H9 (cell line): ENCODE measurements around the gene STEAP2. TPM values are rescaled to one million over a fixed set of nuclear protein-coding genes. Genes with fewer than 3 reads are reported as not detected.

ENCODE experiments used
- DNase-seq: peaks from one replicate; pipeline ENCODE4 v3.0.0-alpha.2; 2017
- H2AFZ ChIP-seq: one replicate; pipeline ENCODE4 v1.6.1; 2013; ENCODE audit warnings: mild to moderate bottlenecking, low read length, control low read depth, moderate library complexity
- H2AK5ac ChIP-seq: 2 replicates; pipeline ENCODE4 v1.6.1; 2013; ENCODE audit warnings: low read length, control low read depth, mixed read lengths; ENCODE audit not compliant: insufficient read length
- H2BK120ac ChIP-seq: one replicate; pipeline ENCODE4 v1.6.1; 2013; ENCODE audit warnings: low read depth, mild to moderate bottlenecking, low read length, control low read depth, inconsistent platforms; ENCODE audit not compliant: poor library complexity, severe bottlenecking
- H2BK12ac ChIP-seq: 2 replicates; pipeline ENCODE4 v1.6.1; 2013; ENCODE audit warnings: low read length, control low read depth, mixed read lengths, low read depth; ENCODE audit not compliant: insufficient read length
- H2BK15ac ChIP-seq: 2 replicates; pipeline ENCODE4 v1.6.1; 2013; ENCODE audit warnings: low read depth, low read length, control low read depth
- H2BK20ac ChIP-seq: one replicate; pipeline ENCODE4 v1.6.1; 2013; ENCODE audit warnings: low read depth, mild to moderate bottlenecking, low read length, control low read depth, inconsistent platforms; ENCODE audit not compliant: poor library complexity, severe bottlenecking
- H2BK5ac ChIP-seq: 2 replicates; pipeline ENCODE4 v1.6.1; 2013; ENCODE audit warnings: low read length, control low read depth, mixed read lengths; ENCODE audit not compliant: insufficient read length
- H3K14ac ChIP-seq: 2 replicates; pipeline ENCODE4 v1.6.1; 2013; ENCODE audit warnings: low read length, control low read depth; ENCODE audit not compliant: insufficient read depth
- H3K18ac ChIP-seq: 2 replicates; pipeline ENCODE4 v1.6.1; 2013; ENCODE audit warnings: low read depth, mild to moderate bottlenecking, mixed read lengths, low read length, control low read depth; ENCODE audit not compliant: insufficient read length
- H3K23ac ChIP-seq: 2 replicates; pipeline ENCODE4 v1.6.1; 2013; ENCODE audit warnings: low read length, control low read depth, mixed read lengths, low read depth; ENCODE audit not compliant: insufficient read length
- H3K23me2 ChIP-seq: 2 replicates; pipeline ENCODE4 v1.6.1; 2013; ENCODE audit warnings: low read depth, mild to moderate bottlenecking, mixed read lengths, low read length, control low read depth; ENCODE audit not compliant: insufficient read length, poor library complexity, severe bottlenecking
- H3K27ac ChIP-seq: 2 replicates; pipeline ENCODE4 v1.5.1; 2013; ENCODE audit warnings: low read length, control low read depth, mixed read lengths, low read depth; ENCODE audit not compliant: insufficient read length
- H3K27me3 ChIP-seq: 2 replicates; pipeline ENCODE4 v1.6.1; 2013; ENCODE audit warnings: low read length, control low read depth, inconsistent platforms; ENCODE audit not compliant: insufficient read depth
- H3K4ac ChIP-seq: 2 replicates; pipeline ENCODE4 v1.6.1; 2013; ENCODE audit warnings: low read depth, mild to moderate bottlenecking, control low read depth, inconsistent platforms, low read length, moderate library complexity
- H3K4me1 ChIP-seq: 2 replicates; pipeline ENCODE4 v1.6.1; 2013; ENCODE audit warnings: low read length, control low read depth, inconsistent platforms; ENCODE audit not compliant: insufficient read depth
- H3K4me2 ChIP-seq: 2 replicates; pipeline ENCODE4 v1.6.1; 2013; ENCODE audit warnings: low read length, control low read depth, mixed read lengths; ENCODE audit not compliant: insufficient read length, insufficient read depth
- H3K56ac ChIP-seq: 2 replicates; pipeline ENCODE4 v1.6.1; 2013; ENCODE audit warnings: low read depth, mild to moderate bottlenecking, mixed read lengths, low read length, control low read depth; ENCODE audit not compliant: insufficient read length
- H3K79me1 ChIP-seq: 2 replicates; pipeline ENCODE4 v1.6.1; 2013; ENCODE audit warnings: low read depth, mild to moderate bottlenecking, moderate library complexity, low read length, control low read depth, inconsistent platforms; ENCODE audit not compliant: insufficient read depth, poor library complexity, severe bottlenecking
- H3K79me2 ChIP-seq: 2 replicates; pipeline ENCODE4 v1.6.1; 2013; ENCODE audit warnings: low read length, control low read depth, inconsistent platforms; ENCODE audit not compliant: insufficient read depth
- H3K9ac ChIP-seq: 2 replicates; pipeline ENCODE4 v1.6.1; 2013; ENCODE audit warnings: low read length, control low read depth, mixed read lengths; ENCODE audit not compliant: insufficient read length; ENCODE audit errors: extremely low read depth
- H3K9me3 ChIP-seq: one replicate; pipeline ENCODE4 v1.6.1; 2013; ENCODE audit warnings: low read depth, low read length, inconsistent platforms; ENCODE audit not compliant: control insufficient read depth
- H3T11ph ChIP-seq: one replicate; pipeline ENCODE4 v1.6.1; 2013; ENCODE audit warnings: mild to moderate bottlenecking, low read length, control low read depth, inconsistent platforms
- H4K20me1 ChIP-seq: one replicate; pipeline ENCODE4 v1.6.1; 2013; ENCODE audit not compliant: control insufficient read depth, insufficient read length, insufficient read depth
- H4K5ac ChIP-seq: 2 replicates; pipeline ENCODE4 v1.6.1; 2013; ENCODE audit warnings: low read depth, mild to moderate bottlenecking, mixed read lengths, low read length, control low read depth; ENCODE audit not compliant: insufficient read length
- H4K8ac ChIP-seq: replicated peaks from 2 replicates; pipeline ENCODE4 v1.6.1; 2013; ENCODE audit warnings: low read length, control low read depth, mixed read lengths, low read depth; ENCODE audit not compliant: insufficient read length
- H4K91ac ChIP-seq: 2 replicates; pipeline ENCODE4 v1.6.1; 2013; ENCODE audit warnings: low read depth, mild to moderate bottlenecking, moderate library complexity, mixed read lengths, low read length, control low read depth; ENCODE audit not compliant: insufficient read length
- H3K27ac Mint-ChIP-seq, 3 experiments: 2 replicates in 2 of 3; 3 replicates in 1 of 3; pipeline ENCODE4 v1.8.0; 2020 to 2021; ENCODE audit warnings: mixed read lengths in 3 of 3, mild to moderate bottlenecking in 1 of 3, moderate library complexity in 1 of 3
- H3K27me3 Mint-ChIP-seq: 2 replicates; pipeline ENCODE4 v1.8.0; 2021; ENCODE audit warnings: low read depth, mild to moderate bottlenecking, moderate library complexity, mixed read lengths
- H3K36me3 Mint-ChIP-seq, 3 experiments: 2 replicates in 2 of 3; 3 replicates in 1 of 3; pipeline ENCODE4 v1.8.0; 2020 to 2021; ENCODE audit warnings: low read depth in 3 of 3, mixed read lengths in 3 of 3; ENCODE audit not compliant: insufficient read depth in 1 of 3
- H3K4me1 Mint-ChIP-seq, 2 experiments: 2 replicates each; pipeline ENCODE4 v1.8.0; 2020; ENCODE audit warnings: mixed read lengths in 2 of 2
- H3K4me3 Mint-ChIP-seq, 2 experiments: 2 replicates in 1 of 2; 3 replicates in 1 of 2; pipeline ENCODE4 v1.8.0; 2020 to 2021; ENCODE audit warnings: mild to moderate bottlenecking in 2 of 2, mixed read lengths in 2 of 2, moderate library complexity in 1 of 2
- H3K9me3 Mint-ChIP-seq, 2 experiments: 2 replicates in 1 of 2; 3 replicates in 1 of 2; pipeline ENCODE4 v1.8.0; 2020; ENCODE audit warnings: mild to moderate bottlenecking in 2 of 2, mixed read lengths in 2 of 2, moderate library complexity in 1 of 2
- WGBS: extraction: QIAGEN DNeasy Blood & Tissue Kit; methylation state at CpG from one replicate; pipeline ENCODE4 v1.1.7; 2013; ENCODE audit warnings: missing lambda C conversion rate, low lambda C conversion rate, mixed read lengths; ENCODE audit not compliant: insufficient read length; ENCODE audit errors: extremely low coverage; 5-methylcytosine and 5-hydroxymethylcytosine counted together
- total RNA-seq: library from RNA; stranded (reverse); gene quantifications from 2 replicates; pipeline ENCODE4 v1.2.1, GENCODE V29; 2021
- TF ChIP-seq, protein P1 (sequence below): fragments of 200-600 bp; sonication (generic); conservative IDR thresholded peaks from 3 replicates; pipeline ENCODE4 v1.8.0; 2021; ENCODE audit warnings: antibody characterized with exemption, mild to moderate bottlenecking

Gene STEAP2
- total RNA-seq, 1 experiment from 2014 or later, result 6.7 TPM

DNA sequence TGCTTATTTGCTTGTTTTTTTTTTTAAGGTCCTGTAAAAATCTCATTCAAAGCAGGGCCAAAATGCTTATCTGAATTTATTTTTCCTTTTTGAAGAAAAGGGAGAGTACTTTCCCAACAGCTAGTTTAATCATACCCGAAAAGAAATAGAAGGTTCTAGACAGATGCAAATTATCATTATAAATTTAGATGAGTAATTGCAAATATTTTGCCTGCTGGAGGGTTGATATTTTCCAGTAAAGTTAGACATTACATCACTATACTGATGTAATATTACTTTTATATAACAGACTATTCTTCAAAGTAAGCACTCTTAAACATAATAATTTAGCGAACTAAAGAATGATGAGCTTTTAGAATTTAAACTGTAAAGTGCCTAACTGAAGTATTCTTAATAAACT, 19.3 kb downstream of the STEAP2 start:
- Histone ChIP-seq H3K23ac (no peak overlapping the region), H3K14ac (no peak overlapping the region), H3K9ac (no peak overlapping the region), H3K9me3 (no peaks in the 10 kb centered on the region), H3K4me2 (no peak overlapping the region), H3K27ac (no peak overlapping the region), H3K18ac (no peak overlapping the region), H3K4me1 (no peaks in the 10 kb centered on the region), H4K5ac (no peak overlapping the region), H4K20me1 (no peaks in the 10 kb centered on the region), H3K79me1 (no peaks in the 10 kb centered on the region), H3K79me2 (no peaks in the 10 kb centered on the region), H2AFZ (no peak overlapping the region), H2AK5ac (no peak overlapping the region), H3K23me2 (no peaks in the 10 kb centered on the region), H4K91ac (no peak overlapping the region), H2BK5ac (no peak overlapping the region), H2BK120ac (no peak overlapping the region), H2BK20ac (no peak overlapping the region), H3T11ph (no peak overlapping the region), H2BK15ac (no peak overlapping the region), H4K8ac (no peak overlapping the region), H3K56ac (no peak overlapping the region), H2BK12ac (no peak overlapping the region), H3K4ac (no peak overlapping the region), H3K27me3 (no peaks in the 10 kb centered on the region)
- no peak overlapping the region for H3K4me3 Mint-ChIP-seq
- TF ChIP-seq, protein P1, sequence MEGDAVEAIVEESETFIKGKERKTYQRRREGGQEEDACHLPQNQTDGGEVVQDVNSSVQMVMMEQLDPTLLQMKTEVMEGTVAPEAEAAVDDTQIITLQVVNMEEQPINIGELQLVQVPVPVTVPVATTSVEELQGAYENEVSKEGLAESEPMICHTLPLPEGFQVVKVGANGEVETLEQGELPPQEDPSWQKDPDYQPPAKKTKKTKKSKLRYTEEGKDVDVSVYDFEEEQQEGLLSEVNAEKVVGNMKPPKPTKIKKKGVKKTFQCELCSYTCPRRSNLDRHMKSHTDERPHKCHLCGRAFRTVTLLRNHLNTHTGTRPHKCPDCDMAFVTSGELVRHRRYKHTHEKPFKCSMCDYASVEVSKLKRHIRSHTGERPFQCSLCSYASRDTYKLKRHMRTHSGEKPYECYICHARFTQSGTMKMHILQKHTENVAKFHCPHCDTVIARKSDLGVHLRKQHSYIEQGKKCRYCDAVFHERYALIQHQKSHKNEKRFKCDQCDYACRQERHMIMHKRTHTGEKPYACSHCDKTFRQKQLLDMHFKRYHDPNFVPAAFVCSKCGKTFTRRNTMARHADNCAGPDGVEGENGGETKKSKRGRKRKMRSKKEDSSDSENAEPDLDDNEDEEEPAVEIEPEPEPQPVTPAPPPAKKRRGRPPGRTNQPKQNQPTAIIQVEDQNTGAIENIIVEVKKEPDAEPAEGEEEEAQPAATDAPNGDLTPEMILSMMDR, result no peak
- H3K4me1 Mint-ChIP-seq, result peaks cover 8% of the 10 kb centered on the region in 2 experiments
- H3K36me3 Mint-ChIP-seq, result peaks cover 2 to 4% (median 4%) of the 10 kb centered on the region in 3 experiments; a peak in 5 of 7 replicates
- no peaks in the 10 kb centered on the region for H3K27me3 Mint-ChIP-seq
- H3K27ac Mint-ChIP-seq, result no peak overlapping the region; a peak in 1 of 7 replicates
- WGBS, result no CpG with 5 or more reads among the region's 2 CpGs
- DNase-seq, result no peak
- H3K9me3 Mint-ChIP-seq, result no peaks in the 10 kb centered on the region
